Suprapubic skin (tissue), 4 donors: ENCODE measurements around the gene UGT1A10. TPM values are rescaled to one million over a fixed set of nuclear protein-coding genes. Genes with fewer than 3 reads are reported as not detected.
A peak's percentile ranks its signal among the peaks of the same experiment; 100 is the strongest.

ENCODE experiments used
- DNase-seq, 2 donors: peaks; one replicate each; pipeline ENCODE4 v3.0.0-alpha.2; 2019; ENCODE audit warnings: low spot score in 2 of 2
- H3K27ac ChIP-seq: fragments of 200-600 bp; sonication (generic); one replicate; pipeline ENCODE4 v1.5.1; 2019
- H3K27me3 ChIP-seq: fragments of 200-600 bp; sonication (generic); one replicate; pipeline ENCODE4 v1.5.1; 2019
- H3K36me3 ChIP-seq: fragments of 200-600 bp; sonication (generic); one replicate; pipeline ENCODE4 v1.5.1; 2019
- H3K4me1 ChIP-seq: fragments of 200-600 bp; sonication (generic); one replicate; pipeline ENCODE4 v1.5.1; 2019
- H3K4me3 ChIP-seq: fragments of 200-600 bp; sonication (generic); one replicate; pipeline ENCODE4 v1.5.1; 2019; ENCODE audit warnings: mild to moderate bottlenecking
- H3K9me3 ChIP-seq: fragments of 200-600 bp; sonication (generic); one replicate; pipeline ENCODE4 v1.5.1; 2019
- EP300 ChIP-seq: sonication (generic); formaldehyde crosslinking; IDR thresholded peaks from one replicate; pipeline ENCODE4 v1.6.1; 2017; ENCODE audit warnings: antibody characterized with exemption
- POLR2A ChIP-seq, 2 donors: fragments of 450-650 bp; IDR thresholded peaks; one replicate each; pipeline ENCODE4 v1.6.1; 2017; ENCODE audit warnings: antibody characterized with exemption in 2 of 2, mild to moderate bottlenecking in 2 of 2, moderate library complexity in 2 of 2
- POLR2AphosphoS5 ChIP-seq, 3 donors: sonication (generic); formaldehyde crosslinking; IDR thresholded peaks; one replicate each; pipeline ENCODE4 v1.6.1; 2017; ENCODE audit warnings: antibody characterized with exemption in 3 of 3
- WGBS: methylation state at CpG from one replicate; pipeline ENCODE4 v1.1.5; 2018; 5-methylcytosine and 5-hydroxymethylcytosine counted together
- total RNA-seq, 4 donors: library from RNA; depleted of rRNA; stranded (reverse); fragments of >200 nt; gene quantifications; one replicate each; pipeline ENCODE4 v1.1.0, GENCODE V29; 2016
- TF ChIP-seq, protein P1 (sequence below), 2 donors: fragments of 200-600 bp in 1 of 2; fragments of 450-650 bp in 1 of 2; sonication (generic) in 1 of 2; IDR thresholded peaks; one replicate each; pipeline ENCODE4 v1.5.1; 2016 to 2019; ENCODE audit warnings: antibody characterized with exemption in 2 of 2, mild to moderate bottlenecking in 1 of 2, moderate library complexity in 1 of 2

UGT1A10 gene
- total RNA-seq, 4 donors from 2014 or later: not detected

DNA sequence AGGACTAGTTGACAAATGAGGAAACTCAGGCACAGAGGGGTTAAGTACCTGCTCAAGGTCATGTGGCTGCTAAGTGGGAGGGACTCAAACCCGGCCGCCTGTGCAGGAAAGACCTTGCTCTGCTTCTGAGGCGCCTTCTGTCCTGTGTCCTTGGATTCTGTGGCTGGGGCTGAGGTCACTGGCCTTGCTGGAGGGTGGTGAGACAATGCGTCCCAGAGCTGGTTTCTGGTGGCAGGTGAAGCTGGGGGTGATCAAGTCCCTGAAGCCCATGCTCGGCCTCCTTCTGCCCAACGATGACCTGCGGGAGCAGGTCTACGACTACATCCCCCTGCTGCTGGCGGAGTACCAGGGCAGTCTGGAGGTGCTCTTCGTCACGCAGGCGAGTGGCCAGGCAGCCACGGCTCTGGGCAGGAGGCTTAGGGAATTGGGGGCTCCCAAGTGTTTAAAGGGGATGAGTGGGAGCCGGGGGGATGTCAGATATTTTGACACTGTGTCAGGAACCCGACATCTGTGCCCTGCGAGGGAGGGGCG lies 157.9 kb downstream of the UGT1A10 start:
- peak; percentile 42 to 75 for DNase-seq
- no peak overlapping the region for H3K27ac ChIP-seq
- H3K4me3 ChIP-seq: no peak overlapping the region
- 85% methylated on average over 4 of the region's 17 CpGs for WGBS
- TF ChIP-seq EP300 (no peak), POLR2A (IDR thresholded peaks at IDR 0.05) (no peak), POLR2AphosphoS5 (IDR thresholded peaks at IDR 0.05) (no peak)
- TF ChIP-seq, protein P1, sequence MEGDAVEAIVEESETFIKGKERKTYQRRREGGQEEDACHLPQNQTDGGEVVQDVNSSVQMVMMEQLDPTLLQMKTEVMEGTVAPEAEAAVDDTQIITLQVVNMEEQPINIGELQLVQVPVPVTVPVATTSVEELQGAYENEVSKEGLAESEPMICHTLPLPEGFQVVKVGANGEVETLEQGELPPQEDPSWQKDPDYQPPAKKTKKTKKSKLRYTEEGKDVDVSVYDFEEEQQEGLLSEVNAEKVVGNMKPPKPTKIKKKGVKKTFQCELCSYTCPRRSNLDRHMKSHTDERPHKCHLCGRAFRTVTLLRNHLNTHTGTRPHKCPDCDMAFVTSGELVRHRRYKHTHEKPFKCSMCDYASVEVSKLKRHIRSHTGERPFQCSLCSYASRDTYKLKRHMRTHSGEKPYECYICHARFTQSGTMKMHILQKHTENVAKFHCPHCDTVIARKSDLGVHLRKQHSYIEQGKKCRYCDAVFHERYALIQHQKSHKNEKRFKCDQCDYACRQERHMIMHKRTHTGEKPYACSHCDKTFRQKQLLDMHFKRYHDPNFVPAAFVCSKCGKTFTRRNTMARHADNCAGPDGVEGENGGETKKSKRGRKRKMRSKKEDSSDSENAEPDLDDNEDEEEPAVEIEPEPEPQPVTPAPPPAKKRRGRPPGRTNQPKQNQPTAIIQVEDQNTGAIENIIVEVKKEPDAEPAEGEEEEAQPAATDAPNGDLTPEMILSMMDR (IDR thresholded peaks at IDR 0.05): no peak
- no peaks in the 10 kb centered on the region for H3K36me3 ChIP-seq
- H3K4me1 ChIP-seq: no peaks in the 10 kb centered on the region
- H3K9me3 ChIP-seq: no peaks in the 10 kb centered on the region
- H3K27me3 ChIP-seq: no peaks in the 10 kb centered on the region

DNA sequence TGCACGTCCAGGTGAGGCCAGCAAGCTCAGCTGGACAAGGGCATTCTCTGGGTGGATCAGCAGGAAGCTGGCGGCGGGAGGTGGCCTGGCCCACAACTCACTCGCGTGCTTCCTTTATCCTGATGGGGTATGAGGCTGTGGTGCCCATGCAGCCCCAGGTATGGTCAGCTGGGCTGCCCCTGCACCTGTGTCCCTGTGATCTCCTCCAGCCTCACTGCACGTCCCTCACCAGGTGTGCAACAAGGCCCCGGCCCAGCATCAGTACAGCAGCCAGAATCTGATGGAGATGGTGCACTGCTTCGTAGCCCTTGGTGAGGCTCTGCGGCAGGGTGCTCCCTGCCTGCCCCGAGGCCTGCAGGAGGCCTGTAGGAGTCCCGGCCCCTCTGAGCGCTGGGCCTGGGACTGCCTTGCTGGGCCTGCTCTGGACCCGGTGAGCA lies 159.5 kb downstream of the UGT1A10 start:
- 50% methylated on average over 7 of the region's 13 CpGs for WGBS
- TF ChIP-seq EP300: no peak
- DNase-seq: no peak
- H3K4me3 ChIP-seq: no peak overlapping the region
- no peaks in the 10 kb centered on the region for H3K36me3 ChIP-seq
- no peaks in the 10 kb centered on the region for H3K9me3 ChIP-seq
- H3K4me1 ChIP-seq: no peaks in the 10 kb centered on the region
- no peak overlapping the region for H3K27ac ChIP-seq
- H3K27me3 ChIP-seq: no peaks in the 10 kb centered on the region

DNA sequence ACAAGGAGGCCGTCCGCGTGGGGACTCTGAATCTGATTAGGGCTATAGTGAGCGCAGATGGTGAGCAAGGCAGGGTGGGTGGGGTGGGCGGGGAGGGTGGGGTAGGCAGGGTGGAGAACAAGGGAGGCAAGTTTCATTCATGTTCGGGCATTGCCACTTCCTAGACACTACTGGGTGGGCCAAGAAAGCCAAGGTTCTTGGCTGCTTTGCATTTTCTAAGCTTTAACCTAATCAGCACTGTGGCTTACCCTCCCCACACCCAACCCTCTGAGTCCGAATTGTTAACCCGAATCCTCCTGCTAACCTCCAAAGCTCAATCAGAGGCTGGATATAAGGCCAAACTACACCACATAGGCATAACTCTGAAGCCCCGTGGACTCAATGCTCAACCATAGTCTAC lies 160.0 kb downstream of the UGT1A10 start:
- Histone ChIP-seq H3K36me3 (no peaks in the 10 kb centered on the region), H3K27ac (no peak overlapping the region), H3K4me3 (no peak overlapping the region), H3K9me3 (no peaks in the 10 kb centered on the region), H3K27me3 (no peaks in the 10 kb centered on the region), H3K4me1 (no peaks in the 10 kb centered on the region)
- TF ChIP-seq, protein P1 (IDR thresholded peaks at IDR 0.05): no peak
- TF ChIP-seq EP300: no peak
- TF ChIP-seq POLR2A (IDR thresholded peaks at IDR 0.05): no peak
- TF ChIP-seq POLR2AphosphoS5 (IDR thresholded peaks at IDR 0.05): no peak
- 50% methylated on average over 9 of the region's 9 CpGs for WGBS
- DNase-seq: no peak

DNA sequence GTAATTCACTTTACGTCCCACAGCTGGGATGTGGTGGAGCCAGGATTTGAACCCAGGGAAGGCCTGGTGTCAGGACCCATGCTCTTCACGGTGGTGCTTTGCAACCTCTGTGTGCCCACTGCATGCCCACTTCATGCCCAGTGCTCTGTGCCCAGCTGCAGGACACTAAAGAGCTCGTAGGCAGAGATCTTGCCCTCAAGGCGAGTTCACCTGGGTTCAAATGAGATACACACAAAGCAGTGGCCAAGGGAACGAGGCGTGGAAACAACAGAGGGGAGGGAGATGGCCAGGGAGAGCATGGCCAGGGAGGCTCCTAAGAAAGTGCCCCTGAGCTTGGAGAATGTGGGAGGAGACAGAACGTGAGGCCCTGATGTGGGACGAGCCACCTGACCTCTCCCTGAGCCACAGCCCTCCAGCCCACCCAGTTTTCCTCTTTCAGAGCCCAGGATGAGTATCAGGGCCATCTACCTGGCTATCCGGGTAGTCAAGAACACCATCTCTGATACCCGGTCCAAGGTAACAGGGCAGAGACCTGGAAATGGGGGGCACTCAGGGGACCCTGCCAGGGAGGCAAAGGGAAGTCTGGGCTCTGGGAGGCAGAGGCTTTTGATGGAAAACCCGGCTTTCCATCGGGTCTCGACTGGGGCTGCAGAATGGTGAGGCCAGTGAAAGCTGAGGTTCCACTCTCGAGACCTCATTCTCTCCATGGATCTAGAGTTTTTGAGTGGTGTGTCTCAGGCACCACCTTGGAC lies 162.3 kb downstream of the UGT1A10 start:
- Histone ChIP-seq H3K4me1 (no peaks in the 10 kb centered on the region), H3K27ac (no peak overlapping the region), H3K9me3 (no peaks in the 10 kb centered on the region), H3K4me3 (no peak overlapping the region), H3K27me3 (peaks cover 2% of the 10 kb centered on the region), H3K36me3 (no peaks in the 10 kb centered on the region)
- WGBS: 89% methylated on average over 11 of the region's 14 CpGs
- TF ChIP-seq POLR2AphosphoS5 (IDR thresholded peaks at IDR 0.05): no peak
- no peak for TF ChIP-seq EP300
- no peak for TF ChIP-seq POLR2A (IDR thresholded peaks at IDR 0.05)
- TF ChIP-seq, protein P1 (IDR thresholded peaks at IDR 0.05): no peak
- DNase-seq: no peak

DNA sequence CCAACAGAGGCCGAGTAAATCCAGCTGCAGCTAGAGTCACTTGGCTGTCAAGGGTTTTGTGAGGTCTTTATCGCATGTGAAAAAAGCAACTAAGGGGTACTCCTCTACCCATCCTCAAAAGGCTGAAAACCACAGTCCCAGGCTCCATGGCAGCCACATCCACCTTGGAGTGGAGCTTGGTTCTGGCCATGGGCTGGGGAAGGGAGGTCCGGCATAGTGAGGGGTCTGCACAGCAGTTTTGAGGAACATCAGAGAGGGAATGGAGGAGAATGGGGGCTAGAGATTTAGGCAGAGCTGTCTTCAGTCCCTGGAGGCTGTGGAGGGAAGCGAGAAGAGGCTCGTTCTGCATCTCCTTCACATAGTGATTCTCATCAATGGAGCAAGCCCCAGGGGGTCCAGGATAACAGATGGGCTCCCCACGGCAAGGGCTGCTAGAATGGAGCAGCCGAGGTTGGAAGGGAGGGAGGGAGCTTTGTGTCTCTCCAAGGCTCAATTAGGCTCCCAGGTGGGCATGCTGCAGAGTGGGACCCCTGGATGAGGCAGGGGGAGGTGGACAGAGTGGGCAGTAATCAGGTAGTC lies 162.9 kb downstream of the UGT1A10 start:
- Histone ChIP-seq H3K9me3 (no peaks in the 10 kb centered on the region), H3K27ac (no peak overlapping the region), H3K4me1 (no peaks in the 10 kb centered on the region), H3K36me3 (no peaks in the 10 kb centered on the region), H3K4me3 (no peak overlapping the region), H3K27me3 (peaks cover 2% of the 10 kb centered on the region)
- WGBS: 72% methylated on average over 5 of the region's 7 CpGs
- TF ChIP-seq POLR2AphosphoS5 (IDR thresholded peaks at IDR 0.05) (no peak), EP300 (no peak), POLR2A (IDR thresholded peaks at IDR 0.05) (no peak)
- TF ChIP-seq, protein P1 (IDR thresholded peaks at IDR 0.05): no peak
- peak in 1 of 2 donors; percentile 44 for DNase-seq
